Stimulated activated CD8-positive, alpha-beta memory T cell treated with anti-CD3 and anti-CD28 coated beads, Interleukin-12 subunit alpha, Interleukin-12 subunit beta, amount 100 ng/mL, for 24 hours (primary cell): ENCODE results near the gene ZRANB3.

Experiments
- DNase-seq: peaks from one replicate; pipeline ENCODE4 v3.0.0-alpha.2; 2020; ENCODE audit errors: extremely low read depth

Gene ZRANB3

GRCh38 chr2:135175177-135175576 is 355.8 kb downstream of the ZRANB3 start:
- DNase-seq = no peak

GRCh38 chr2:135174810-135175093 is 356.3 kb downstream of the ZRANB3 start:
- no peak for DNase-seq

GRCh38 chr2:135174049-135174809 is 356.8 kb downstream of the ZRANB3 start:
- DNase-seq = no peak

GRCh38 chr2:135169900-135170753 is 360.9 kb downstream of the ZRANB3 start:
- DNase-seq = no peak

- no peak for DNase-seq
Measured at GRCh38 chr2:135168204-135168856, 362.7 kb downstream of the ZRANB3 start.

- DNase-seq = no peak
Measured at GRCh38 chr2:135167273-135167672, 363.7 kb downstream of the ZRANB3 start.

GRCh38 chr2:135164431-135164830 is 366.6 kb downstream of the ZRANB3 start:
- DNase-seq = no peak

GRCh38 chr2:135163901-135164300 is 367.1 kb downstream of the ZRANB3 start:
- no peak for DNase-seq

- DNase-seq = no peak
Measured at GRCh38 chr2:135163306-135163705, 367.7 kb downstream of the ZRANB3 start.

- no peak for DNase-seq
Measured at GRCh38 chr2:135162786-135163185, 368.2 kb downstream of the ZRANB3 start.

- DNase-seq = no peak
Measured at GRCh38 chr2:135162377-135162776, 368.6 kb downstream of the ZRANB3 start.

GRCh38 chr2:135159191-135159590 is 371.8 kb downstream of the ZRANB3 start:
- no peak for DNase-seq

GRCh38 chr2:135157856-135158255 is 373.2 kb downstream of the ZRANB3 start:
- DNase-seq = no peak

GRCh38 chr2:135154962-135155361 is 376.1 kb downstream of the ZRANB3 start:
- DNase-seq = no peak

- no peak for DNase-seq
Measured at GRCh38 chr2:135152361-135152760, 378.7 kb downstream of the ZRANB3 start.

GRCh38 chr2:135151615-135152014 is 379.4 kb downstream of the ZRANB3 start:
- no peak for DNase-seq

- no peak for DNase-seq
Measured at GRCh38 chr2:135150725-135151124, 380.3 kb downstream of the ZRANB3 start.

- DNase-seq = no peak
Measured at GRCh38 chr2:135149251-135149650, 381.8 kb downstream of the ZRANB3 start.

- DNase-seq = no peak
Measured at GRCh38 chr2:135144343-135144742, 386.7 kb downstream of the ZRANB3 start.

GRCh38 chr2:135142323-135142722 is 388.7 kb downstream of the ZRANB3 start:
- no peak for DNase-seq

- no peak for DNase-seq
Measured at GRCh38 chr2:135140606-135141005, 390.4 kb downstream of the ZRANB3 start.

GRCh38 chr2:135132314-135132713 is 398.7 kb downstream of the ZRANB3 start:
- no peak for DNase-seq

GRCh38 chr2:135130751-135131150 is 400.3 kb downstream of the ZRANB3 start:
- no peak for DNase-seq
